Neural progenitor cell (in vitro differentiated cells): ENCODE data around the gene ASRGL1.

Source experiments
- EZH2 ChIP-seq: fragments of 200-600 bp; sonication (generic); IDR thresholded peaks from 2 replicates; pipeline ENCODE4 v1.6.1; 2017; ENCODE audit warnings: antibody characterized with exemption, mild to moderate bottlenecking, moderate library complexity
- TF ChIP-seq, protein P1 (sequence below): fragments of 200-600 bp; sonication (generic); IDR thresholded peaks from 2 replicates; pipeline ENCODE4 v1.5.1; 2017; ENCODE audit warnings: antibody characterized with exemption, mild to moderate bottlenecking

DNA sequence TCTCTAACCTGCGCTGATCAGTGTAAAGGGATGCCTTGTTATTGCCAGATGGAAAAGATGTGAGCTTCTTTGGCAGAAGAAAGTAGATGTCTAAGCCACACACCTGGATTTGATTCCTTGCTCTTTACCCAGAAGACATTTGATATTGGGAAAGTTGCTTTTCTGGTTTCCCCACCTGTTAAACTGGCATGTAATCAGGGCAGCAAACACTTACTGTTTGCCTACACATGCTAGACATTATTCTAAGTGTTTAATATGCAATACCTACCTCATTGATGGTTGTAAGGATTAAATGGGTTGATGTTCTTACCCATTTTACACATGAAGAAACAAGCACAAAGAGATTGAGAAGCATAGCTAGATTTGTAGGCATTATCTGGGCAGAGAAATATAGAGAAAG, 16.6 kb downstream of the ASRGL1 start:
- TF ChIP-seq, protein P1, sequence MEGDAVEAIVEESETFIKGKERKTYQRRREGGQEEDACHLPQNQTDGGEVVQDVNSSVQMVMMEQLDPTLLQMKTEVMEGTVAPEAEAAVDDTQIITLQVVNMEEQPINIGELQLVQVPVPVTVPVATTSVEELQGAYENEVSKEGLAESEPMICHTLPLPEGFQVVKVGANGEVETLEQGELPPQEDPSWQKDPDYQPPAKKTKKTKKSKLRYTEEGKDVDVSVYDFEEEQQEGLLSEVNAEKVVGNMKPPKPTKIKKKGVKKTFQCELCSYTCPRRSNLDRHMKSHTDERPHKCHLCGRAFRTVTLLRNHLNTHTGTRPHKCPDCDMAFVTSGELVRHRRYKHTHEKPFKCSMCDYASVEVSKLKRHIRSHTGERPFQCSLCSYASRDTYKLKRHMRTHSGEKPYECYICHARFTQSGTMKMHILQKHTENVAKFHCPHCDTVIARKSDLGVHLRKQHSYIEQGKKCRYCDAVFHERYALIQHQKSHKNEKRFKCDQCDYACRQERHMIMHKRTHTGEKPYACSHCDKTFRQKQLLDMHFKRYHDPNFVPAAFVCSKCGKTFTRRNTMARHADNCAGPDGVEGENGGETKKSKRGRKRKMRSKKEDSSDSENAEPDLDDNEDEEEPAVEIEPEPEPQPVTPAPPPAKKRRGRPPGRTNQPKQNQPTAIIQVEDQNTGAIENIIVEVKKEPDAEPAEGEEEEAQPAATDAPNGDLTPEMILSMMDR = no peak
- TF ChIP-seq EZH2 = no peak
